DOHH2 (cell line): Measurements from ENCODE around the gene TNIP2.

ENCODE experiments used
- H3F3A ChIP-seq: fragments of 200-600 bp; sonication (generic), shearing (Covaris generic); 2 replicates; pipeline ENCODE4 v1.6.0; 2016; ENCODE audit warnings: antibody characterized with exemption, mild to moderate bottlenecking; ENCODE audit not compliant: control insufficient read depth, insufficient read depth
- H3K27ac ChIP-seq: fragments of 200-600 bp; sonication (generic); 2 replicates; pipeline ENCODE4 v1.5.1; 2014; ENCODE audit warnings: low read depth, mild to moderate bottlenecking, low read length, moderate library complexity
- H3K27me3 ChIP-seq: fragments of 200-600 bp; sonication (generic); 2 replicates; pipeline ENCODE4 v1.6.1; 2014; ENCODE audit warnings: mild to moderate bottlenecking, low read length, mixed read lengths; ENCODE audit not compliant: control insufficient read depth
- H3K36me3 ChIP-seq: fragments of 200-600 bp; sonication (generic); 2 replicates; pipeline ENCODE4 v1.6.1; 2014; ENCODE audit warnings: mild to moderate bottlenecking, low read length, moderate library complexity, mixed read lengths; ENCODE audit not compliant: control insufficient read depth
- H3K4me1 ChIP-seq: fragments of 200-600 bp; sonication (generic); 2 replicates; pipeline ENCODE4 v1.6.1; 2014; ENCODE audit warnings: mild to moderate bottlenecking, low read length, mixed read lengths; ENCODE audit not compliant: control insufficient read depth
- H3K4me2 ChIP-seq: fragments of 200-600 bp; sonication (generic); 2 replicates; pipeline ENCODE4 v1.6.0; 2014; ENCODE audit warnings: mild to moderate bottlenecking, low read length, moderate library complexity
- H3K4me3 ChIP-seq: fragments of 200-600 bp; sonication (generic); 2 replicates; pipeline ENCODE4 v1.5.1; 2014; ENCODE audit warnings: mild to moderate bottlenecking, low read length, mixed read lengths
- H3K79me2 ChIP-seq: fragments of 200-600 bp; sonication (generic); 2 replicates; pipeline ENCODE4 v1.6.1; 2014; ENCODE audit warnings: mild to moderate bottlenecking, low read length, mixed read lengths; ENCODE audit not compliant: control insufficient read depth
- H3K9me2 ChIP-seq: fragments of 200-600 bp; sonication (generic); replicated peaks from 2 replicates; pipeline ENCODE4 v1.6.1; 2014; ENCODE audit warnings: mild to moderate bottlenecking, low read length, mixed read lengths; ENCODE audit not compliant: control insufficient read depth
- H3K9me3 ChIP-seq: fragments of 200-600 bp; sonication (generic); 2 replicates; pipeline ENCODE4 v1.6.1; 2014; ENCODE audit warnings: antibody characterized with exemption, low read length, mixed read lengths; ENCODE audit not compliant: control insufficient read depth, insufficient read depth
- H4K20me1 ChIP-seq: fragments of 200-600 bp; sonication (generic); 2 replicates; pipeline ENCODE4 v1.6.0; 2014; ENCODE audit warnings: low read depth, mild to moderate bottlenecking, antibody characterized with exemption, low read length, moderate library complexity; ENCODE audit not compliant: control insufficient read depth, insufficient read depth
- CTCF ChIP-seq: fragments of 200-600 bp; sonication (generic); IDR thresholded peaks from one replicate; pipeline ENCODE4 v1.5.1; 2014; ENCODE audit warnings: antibody characterized with exemption, mild to moderate bottlenecking, low read depth, low read length; ENCODE audit not compliant: poor library complexity, severe bottlenecking
- EZH2phosphoT487 ChIP-seq: fragments of 200-600 bp; sonication (generic); IDR thresholded peaks from 2 replicates; pipeline ENCODE4 v1.6.1; 2017; ENCODE audit warnings: borderline replicate concordance, mild to moderate bottlenecking, antibody characterized with exemption, low read length, moderate library complexity, mixed read lengths

Gene TNIP2

GRCh38 chr4:2797545-2798305, 41.6 kb upstream of the TNIP2 start:
- no peak overlapping the region for H3K27ac ChIP-seq
- no peaks in the 10 kb centered on the region for H3K9me2 ChIP-seq
- TF ChIP-seq CTCF (no peak), EZH2phosphoT487 (no peak)
- no peaks in the 10 kb centered on the region for H4K20me1 ChIP-seq
- peaks cover 58% of the 10 kb centered on the region for H3K27me3 ChIP-seq
- no peaks in the 10 kb centered on the region for H3F3A ChIP-seq
- H3K4me3 ChIP-seq: no peak overlapping the region
- H3K36me3 ChIP-seq: no peaks in the 10 kb centered on the region
- H3K79me2 ChIP-seq: no peaks in the 10 kb centered on the region
- H3K9me3 ChIP-seq: no peaks in the 10 kb centered on the region
- no peak overlapping the region for H3K4me2 ChIP-seq
- peaks cover 30% of the 10 kb centered on the region for H3K4me1 ChIP-seq

GRCh38 chr4:2796849-2797544, 40.9 kb upstream of the TNIP2 start:
- Histone ChIP-seq H3K4me1 (peaks cover 37% of the 10 kb centered on the region), H3K79me2 (no peaks in the 10 kb centered on the region), H3K4me2 (no peak overlapping the region)

GRCh38 chr4:2795893-2796848, 40.0 kb upstream of the TNIP2 start:
- Histone ChIP-seq H3K4me2 (no peak overlapping the region), H3K79me2 (no peaks in the 10 kb centered on the region), H3K27ac (no peak overlapping the region), H3K9me3 (no peaks in the 10 kb centered on the region), H3K27me3 (peaks cover 64% of the 10 kb centered on the region), H3K4me1 (peaks cover 34% of the 10 kb centered on the region), H3K9me2 (no peaks in the 10 kb centered on the region), H3K4me3 (no peak overlapping the region), H3K36me3 (no peaks in the 10 kb centered on the region), H4K20me1 (no peaks in the 10 kb centered on the region), H3F3A (no peaks in the 10 kb centered on the region)
- TF ChIP-seq EZH2phosphoT487: no peak
- no peak for TF ChIP-seq CTCF

More at GRCh38 chr4:2796849-2797544, 40.9 kb upstream of the TNIP2 start:
- Histone ChIP-seq H3K9me3 (no peaks in the 10 kb centered on the region), H3F3A (no peaks in the 10 kb centered on the region), H4K20me1 (no peaks in the 10 kb centered on the region), H3K36me3 (no peaks in the 10 kb centered on the region), H3K4me3 (no peak overlapping the region), H3K27ac (no peak overlapping the region), H3K27me3 (peaks cover 64% of the 10 kb centered on the region), H3K9me2 (no peaks in the 10 kb centered on the region)
- TF ChIP-seq EZH2phosphoT487 (no peak), CTCF (no peak)
